Germinal center (tissue), 1 donor: ENCODE measurements around the gene CXCL9.
"Not testable (repeated sequence)": the region's sequence is repeated elsewhere in the genome, so short reads cannot be mapped to it uniquely, and the experiment has no call there.

ENCODE experiments used
- DNase-seq: peaks from one replicate; pipeline ENCODE4 v3.0.0; 2012; ENCODE audit warnings: mixed read lengths, low spot score

CXCL9 gene

GRCh38 chr4:76011700-76012387, 4.5 kb upstream of the CXCL9 start:
- DNase-seq, result no peak

GRCh38 chr4:76011018-76011670, 3.8 kb upstream of the CXCL9 start:
- no peak for DNase-seq

- no peak for DNase-seq
Measured at GRCh38 chr4:76010576-76010975, 3.3 kb upstream of the CXCL9 start.

- DNase-seq, result no peak
Measured at GRCh38 chr4:76009311-76009710, 2.0 kb upstream of the CXCL9 start.

- DNase-seq, result no peak
Measured at GRCh38 chr4:76003620-76004019, 3.7 kb downstream of the CXCL9 start.

- DNase-seq, result no peak
Measured at GRCh38 chr4:76003035-76003434, 4.3 kb downstream of the CXCL9 start.

- DNase-seq, result no peak
Measured at GRCh38 chr4:76002176-76002575, 5.1 kb downstream of the CXCL9 start.

- DNase-seq, result no peak
Measured at GRCh38 chr4:76001700-76002099, 5.6 kb downstream of the CXCL9 start.

- DNase-seq, result no peak
Measured at GRCh38 chr4:76000279-76000678, 7.0 kb downstream of the CXCL9 start.

GRCh38 chr4:75998525-75999147, 8.7 kb downstream of the CXCL9 start:
- not testable (repeated sequence) for DNase-seq

- DNase-seq, result no peak
Measured at GRCh38 chr4:75997946-75998345, 9.4 kb downstream of the CXCL9 start.

GRCh38 chr4:75997081-75997480, 10.2 kb downstream of the CXCL9 start:
- no peak for DNase-seq

- peak; percentile 46 for DNase-seq
Measured at GRCh38 chr4:75995727-75996126, 11.6 kb downstream of the CXCL9 start.

GRCh38 chr4:75992462-75992861, 14.8 kb downstream of the CXCL9 start:
- DNase-seq, result no peak

- DNase-seq, result no peak
Measured at GRCh38 chr4:75989846-75990528, 17.3 kb downstream of the CXCL9 start.

- DNase-seq, result no peak
Measured at GRCh38 chr4:75985116-75985515, 22.2 kb downstream of the CXCL9 start.

- no peak for DNase-seq
Measured at GRCh38 chr4:75980576-75980975, 26.7 kb downstream of the CXCL9 start.

GRCh38 chr4:75976177-75976576, 31.1 kb downstream of the CXCL9 start:
- no peak for DNase-seq

- no peak for DNase-seq
Measured at GRCh38 chr4:75973766-75974165, 33.5 kb downstream of the CXCL9 start.

- no peak for DNase-seq
Measured at GRCh38 chr4:75968084-75968483, 39.2 kb downstream of the CXCL9 start.

- DNase-seq, result no peak
Measured at GRCh38 chr4:75963558-75963957, 43.8 kb downstream of the CXCL9 start.

- DNase-seq, result not testable (repeated sequence)
Measured at GRCh38 chr4:75962072-75962471, 45.2 kb downstream of the CXCL9 start.

- not testable (repeated sequence) for DNase-seq
Measured at GRCh38 chr4:75958546-75958945, 48.8 kb downstream of the CXCL9 start.
